GM20000 (cell line): ENCODE results near the gene MC1R.
A peak's percentile ranks its signal among the peaks of the same experiment; 100 is the strongest.
"Not testable (repeated sequence)": the region's sequence is repeated elsewhere in the genome, so short reads cannot be mapped to it uniquely, and the experiment has no call there.

Experiments used
- DNase-seq: peaks from one replicate; pipeline ENCODE4 v3.0.0; 2012; ENCODE audit warnings: low spot score
- CTCF ChIP-seq: IDR thresholded peaks from 2 replicates; pipeline ENCODE4 v1.5.1; 2012; ENCODE audit warnings: mild to moderate bottlenecking, control low read depth; ENCODE audit errors: extremely low read depth, missing control alignments

Gene MC1R

GRCh38 chr16:89918453-89919347 is at the start of gene MC1R:
TSS of gene MC1R (plus strand) at chr16:89918862. CDS start at chr16:89919259, 397 bp downstream.
- no peak for TF ChIP-seq CTCF
- DNase-seq, result peak; percentile 74

GRCh38 chr16:89869911-89870310 is 48.8 kb upstream of the MC1R start:
- no peak for DNase-seq
- no peak for TF ChIP-seq CTCF

- no peak for DNase-seq
- no peak for TF ChIP-seq CTCF
These were observed 48.2 kb upstream of the MC1R start for GRCh38 chr16:89870440-89870839.

GRCh38 chr16:89871895-89872294 is 46.8 kb upstream of the MC1R start:
- TF ChIP-seq CTCF, result no peak
- no peak for DNase-seq

- DNase-seq, result peak; percentile 97
- TF ChIP-seq CTCF, result no peak
These were observed 45.3 kb upstream of the MC1R start, which contains the start of gene TCF25 for GRCh38 chr16:89873109-89873971. TSS of gene TCF25 (plus strand) at chr16:89873592. CDS start at chr16:89873668, 76 bp downstream.

GRCh38 chr16:89873972-89874689 is 44.5 kb upstream of the MC1R start:
- no peak for TF ChIP-seq CTCF
- DNase-seq, result peak; percentile 98

GRCh38 chr16:89879123-89879522 is 39.5 kb upstream of the MC1R start:
- DNase-seq, result not testable (repeated sequence)
